Cardiac muscle cell (in vitro differentiated cells and primary cell): ENCODE measurements around the gene SLC25A21. TPM values are rescaled to one million over a fixed set of nuclear protein-coding genes. Genes with fewer than 3 reads are reported as not detected.

Source experiments
- DNase-seq, 2 donors: peaks; one replicate each; pipeline versions ENCODE4 v3.0.0 to v3.0.0-alpha.2; 2010 to 2017; ENCODE audit warnings: low read depth in 1 of 2, low spot score in 1 of 2
- H3K27ac ChIP-seq: fragments of 200-600 bp; sonication (generic); 2 replicates; pipeline ENCODE4 v1.5.1; 2016
- H3K27me3 ChIP-seq: fragments of 200-600 bp; sonication (generic); 2 replicates; pipeline ENCODE4 v1.6.0; 2016; ENCODE audit warnings: control low read depth
- H3K36me3 ChIP-seq: fragments of 200-600 bp; sonication (generic); 2 replicates; pipeline ENCODE4 v1.5.1; 2016; ENCODE audit warnings: control low read depth
- H3K4me1 ChIP-seq: fragments of 200-600 bp; sonication (generic); 2 replicates; pipeline ENCODE4 v1.8.1; 2017; ENCODE audit warnings: low read depth, mild to moderate bottlenecking, mixed run types
- H3K4me3 ChIP-seq: fragments of 200-600 bp; sonication (generic); 2 replicates; pipeline ENCODE4 v1.5.1; 2016; ENCODE audit warnings: mild to moderate bottlenecking
- H3K9me3 ChIP-seq: fragments of 200-600 bp; sonication (generic); 2 replicates; pipeline ENCODE4 v1.5.1; 2017; ENCODE audit warnings: low read depth, mild to moderate bottlenecking, control low read depth
- polyA plus RNA-seq: library from polyadenylated mRNA; unstranded; fragments of >200 nt; fragmentation: Nextera tagmentation; extraction: Ambion mirVana; gene quantifications from 2 replicates; pipeline ENCODE4 v1.2.1, GENCODE V29; 2016
- total RNA-seq: library from RNA; depleted of rRNA; stranded (reverse); fragments of >200 nt; gene quantifications from 2 replicates; pipeline ENCODE4 v1.2.3, GENCODE V29; 2016
- TF ChIP-seq, protein P1 (sequence below): IDR thresholded peaks from 2 replicates; pipeline ENCODE4 v1.5.1; 2012; ENCODE audit warnings: low read depth, mild to moderate bottlenecking, low read length

SLC25A21 gene
- total and polyA plus RNA-seq, 2 experiments from 2014 or later: 0.63 to 8.4 TPM

GRCh38 chr14:36748610-36749213, 423.7 kb downstream of the SLC25A21 start:
- Histone ChIP-seq H3K27ac (no peak overlapping the region), H3K4me1 (no peaks in the 10 kb centered on the region), H3K4me3 (no peak overlapping the region), H3K36me3 (no peaks in the 10 kb centered on the region), H3K27me3 (no peaks in the 10 kb centered on the region), H3K9me3 (no peaks in the 10 kb centered on the region)
- TF ChIP-seq, protein P1, sequence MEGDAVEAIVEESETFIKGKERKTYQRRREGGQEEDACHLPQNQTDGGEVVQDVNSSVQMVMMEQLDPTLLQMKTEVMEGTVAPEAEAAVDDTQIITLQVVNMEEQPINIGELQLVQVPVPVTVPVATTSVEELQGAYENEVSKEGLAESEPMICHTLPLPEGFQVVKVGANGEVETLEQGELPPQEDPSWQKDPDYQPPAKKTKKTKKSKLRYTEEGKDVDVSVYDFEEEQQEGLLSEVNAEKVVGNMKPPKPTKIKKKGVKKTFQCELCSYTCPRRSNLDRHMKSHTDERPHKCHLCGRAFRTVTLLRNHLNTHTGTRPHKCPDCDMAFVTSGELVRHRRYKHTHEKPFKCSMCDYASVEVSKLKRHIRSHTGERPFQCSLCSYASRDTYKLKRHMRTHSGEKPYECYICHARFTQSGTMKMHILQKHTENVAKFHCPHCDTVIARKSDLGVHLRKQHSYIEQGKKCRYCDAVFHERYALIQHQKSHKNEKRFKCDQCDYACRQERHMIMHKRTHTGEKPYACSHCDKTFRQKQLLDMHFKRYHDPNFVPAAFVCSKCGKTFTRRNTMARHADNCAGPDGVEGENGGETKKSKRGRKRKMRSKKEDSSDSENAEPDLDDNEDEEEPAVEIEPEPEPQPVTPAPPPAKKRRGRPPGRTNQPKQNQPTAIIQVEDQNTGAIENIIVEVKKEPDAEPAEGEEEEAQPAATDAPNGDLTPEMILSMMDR: no peak
- no peak for DNase-seq

DNA sequence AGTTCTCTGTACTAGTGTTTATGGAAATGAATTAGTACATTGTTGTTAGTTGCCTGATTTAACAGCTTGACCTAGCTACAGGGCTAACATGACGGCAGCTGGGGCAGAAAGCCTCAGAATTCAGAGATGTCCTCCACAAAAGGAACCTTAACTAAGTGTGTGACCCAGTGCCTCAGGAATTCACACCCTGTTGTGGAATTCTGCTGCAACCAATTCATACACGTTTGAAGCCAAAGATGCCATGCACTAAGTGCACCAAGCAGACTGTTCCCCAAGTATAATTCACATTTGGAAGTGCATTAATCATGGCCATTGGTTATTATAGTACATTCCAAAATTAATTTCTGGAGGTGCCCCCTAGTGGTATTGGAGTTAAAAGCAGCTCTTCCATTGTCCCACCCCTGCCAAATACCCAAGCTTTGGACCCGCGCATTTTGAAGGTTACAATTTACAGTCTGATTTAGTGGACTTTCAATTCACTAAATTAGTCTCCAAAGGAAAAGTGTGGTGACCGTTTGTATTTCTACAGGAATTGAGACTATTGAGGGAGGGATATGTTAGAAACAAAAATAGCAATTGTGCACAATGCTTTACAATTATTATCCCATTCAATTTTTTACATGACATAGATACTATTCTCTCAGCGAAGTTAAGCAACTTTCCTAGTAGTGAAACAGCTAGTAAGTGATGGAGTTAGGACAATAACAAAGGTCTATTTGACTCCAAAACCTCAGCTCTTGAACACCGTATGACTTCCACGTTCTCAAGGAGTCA, 424.8 kb downstream of the SLC25A21 start:
- Histone ChIP-seq H3K27ac (no peak overlapping the region), H3K36me3 (no peaks in the 10 kb centered on the region), H3K27me3 (no peaks in the 10 kb centered on the region), H3K4me1 (no peaks in the 10 kb centered on the region), H3K9me3 (no peaks in the 10 kb centered on the region), H3K4me3 (no peak overlapping the region)
- no peak for DNase-seq
- TF ChIP-seq, protein P1: no peak

- TF ChIP-seq, protein P1: no peak
- H3K4me1 ChIP-seq: no peaks in the 10 kb centered on the region
These were observed 425.5 kb downstream of the SLC25A21 start for GRCh38 chr14:36746872-36747271.

DNA sequence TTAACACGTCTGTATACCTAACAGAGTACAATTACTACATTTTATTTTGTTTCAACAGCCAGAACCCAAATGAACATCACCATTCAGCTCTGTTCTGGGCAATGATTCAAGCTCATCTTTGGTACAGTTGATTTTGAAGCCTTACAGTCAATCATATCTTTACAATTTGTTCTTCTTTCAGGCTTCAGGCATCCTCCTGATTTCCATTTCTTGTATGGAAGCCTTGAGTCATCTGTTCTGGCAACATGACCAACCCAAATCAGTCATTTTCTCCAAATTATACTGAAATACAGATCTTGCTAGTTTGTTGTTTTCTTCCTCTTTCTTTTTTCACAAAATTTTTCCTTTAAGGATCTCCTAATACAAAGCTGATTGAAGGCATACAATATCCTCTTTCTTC, 430.5 kb downstream of the SLC25A21 start:
- TF ChIP-seq, protein P1: no peak
- no peak for DNase-seq
- no peaks in the 10 kb centered on the region for H3K4me1 ChIP-seq

More at GRCh38 chr14:36746872-36747271, 425.5 kb downstream of the SLC25A21 start:
- no peak for DNase-seq
- H3K4me3 ChIP-seq: no peak overlapping the region
- H3K36me3 ChIP-seq: no peaks in the 10 kb centered on the region
- peaks cover 5% of the 10 kb centered on the region for H3K27me3 ChIP-seq
- no peaks in the 10 kb centered on the region for H3K9me3 ChIP-seq
- no peak overlapping the region for H3K27ac ChIP-seq

DNA sequence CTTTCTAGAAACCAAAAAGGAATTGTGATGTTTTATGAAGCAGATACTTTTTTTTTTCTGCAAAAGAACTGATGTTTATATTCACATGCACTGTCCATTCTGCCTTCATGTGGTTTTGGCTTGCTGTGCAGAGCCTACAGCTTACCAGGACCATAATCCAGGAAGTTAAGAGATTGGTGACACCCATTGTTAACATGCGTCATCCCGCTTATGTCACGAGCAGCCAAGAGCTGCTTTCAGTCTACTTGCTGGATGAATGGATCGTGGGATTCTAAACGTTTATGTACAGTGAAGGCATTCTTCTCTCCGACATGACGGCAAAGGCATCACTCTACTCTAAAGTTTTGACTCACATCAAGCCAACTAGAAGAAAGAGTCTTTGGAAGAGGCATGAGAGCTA, 434.1 kb downstream of the SLC25A21 start:
- DNase-seq: no peak
- Histone ChIP-seq H3K9me3 (no peaks in the 10 kb centered on the region), H3K4me3 (no peak overlapping the region), H3K27me3 (peaks cover 10% of the 10 kb centered on the region), H3K27ac (no peak overlapping the region), H3K36me3 (no peaks in the 10 kb centered on the region), H3K4me1 (no peaks in the 10 kb centered on the region)
- TF ChIP-seq, protein P1: no peak

More for the DNA sequence above, 430.5 kb downstream of the SLC25A21 start:
- no peak overlapping the region for H3K27ac ChIP-seq
- H3K36me3 ChIP-seq: no peaks in the 10 kb centered on the region
- H3K9me3 ChIP-seq: no peaks in the 10 kb centered on the region
- H3K27me3 ChIP-seq: peaks cover 10% of the 10 kb centered on the region
- no peak overlapping the region for H3K4me3 ChIP-seq
